Brain microvascular endothelial cell (primary cell): Measurements from ENCODE around the gene BRI3BP.

ENCODE experiments used
- DNase-seq: peaks from one replicate; pipeline ENCODE4 v3.0.0-alpha.2; 2020
- H3K27ac ChIP-seq: fragments of 250-450 bp; sonication (Bioruptor Pico); 2 replicates; pipeline ENCODE4 v1.5.1; 2020; ENCODE audit warnings: mild to moderate bottlenecking, moderate library complexity
- H3K27me3 ChIP-seq: fragments of 250-450 bp; sonication (Bioruptor Pico); replicated peaks from 2 replicates; pipeline ENCODE4 v1.5.1; 2020; ENCODE audit warnings: mild to moderate bottlenecking
- H3K36me3 ChIP-seq: fragments of 250-450 bp; sonication (Bioruptor Pico); replicated peaks from 2 replicates; pipeline ENCODE4 v1.5.1; 2020; ENCODE audit warnings: mild to moderate bottlenecking
- H3K4me3 ChIP-seq: 2 replicates; pipeline ENCODE4 v1.5.1; 2011; ENCODE audit warnings: low read depth, mild to moderate bottlenecking, control low read depth, low read length, moderate library complexity
- CTCF ChIP-seq: IDR thresholded peaks from 2 replicates; pipeline ENCODE4 v1.5.1; 2011; ENCODE audit warnings: low read depth, mild to moderate bottlenecking, moderate library complexity, low read length, control low read depth, inconsistent platforms; ENCODE audit errors: missing control alignments
- in situ Hi-C: cut with HindIII; loops from 2 replicates; pipeline ENCODE4 v1.10.0; 2017; ENCODE audit warnings: low sequenced_read_pairs, low pct_ligation_motif_present

Gene BRI3BP

GRCh38 chr12:125018356-125018755 is 24.9 kb downstream of the BRI3BP start:
- Histone ChIP-seq H3K36me3 (no peaks in the 10 kb centered on the region), H3K27me3 (no peaks in the 10 kb centered on the region), H3K27ac (no peak overlapping the region), H3K4me3 (no peak overlapping the region)
- in situ Hi-C loops: no loop called here
- DNase-seq: no peak
- TF ChIP-seq CTCF: no peak

GRCh38 chr12:125021096-125021495 is 27.7 kb downstream of the BRI3BP start:
- DNase-seq: no peak
- no peak overlapping the region for H3K4me3 ChIP-seq
- in situ Hi-C loops: no loop called here
- H3K27ac ChIP-seq: no peak overlapping the region
- no peak for TF ChIP-seq CTCF
- no peaks in the 10 kb centered on the region for H3K27me3 ChIP-seq
- H3K36me3 ChIP-seq: no peaks in the 10 kb centered on the region

GRCh38 chr12:125021771-125022170 is 28.3 kb downstream of the BRI3BP start:
- TF ChIP-seq CTCF: no peak
- Histone ChIP-seq H3K27me3 (no peaks in the 10 kb centered on the region), H3K36me3 (no peaks in the 10 kb centered on the region), H3K27ac (no peak overlapping the region), H3K4me3 (no peak overlapping the region)
- in situ Hi-C loops: no loop called here
- no peak for DNase-seq

- in situ Hi-C loops: no loop called here
- H3K27me3 ChIP-seq: no peaks in the 10 kb centered on the region
- no peak overlapping the region for H3K27ac ChIP-seq
- no peaks in the 10 kb centered on the region for H3K36me3 ChIP-seq
- no peak for TF ChIP-seq CTCF
- no peak overlapping the region for H3K4me3 ChIP-seq
- DNase-seq: no peak
Observed at GRCh38 chr12:125023065-125023464, 29.6 kb downstream of the BRI3BP start.

- in situ Hi-C loops: no loop called here
- Histone ChIP-seq H3K4me3 (no peak overlapping the region), H3K27me3 (no peaks in the 10 kb centered on the region), H3K27ac (no peak overlapping the region), H3K36me3 (no peaks in the 10 kb centered on the region)
- DNase-seq: no peak
- no peak for TF ChIP-seq CTCF
Observed at GRCh38 chr12:125024949-125025563, 31.6 kb downstream of the BRI3BP start.

GRCh38 chr12:125025606-125026235 is 32.3 kb downstream of the BRI3BP start:
- H3K36me3 ChIP-seq: no peaks in the 10 kb centered on the region
- DNase-seq: no peak
- TF ChIP-seq CTCF: no peak
- no peak overlapping the region for H3K4me3 ChIP-seq
- no peaks in the 10 kb centered on the region for H3K27me3 ChIP-seq
- H3K27ac ChIP-seq: no peak overlapping the region
- in situ Hi-C loops: no loop called here
